Mesenteric fat pad (tissue), 1 donor: ENCODE results near the gene DPEP3. TPM values are rescaled to one million over a fixed set of nuclear protein-coding genes. Genes with fewer than 3 reads are reported as not detected.

Experiments used
- DNase-seq: peaks from one replicate; pipeline ENCODE4 v3.0.0-alpha.2; 2020; ENCODE audit warnings: low spot score
- total RNA-seq: library from RNA; stranded (reverse); fragmentation: NEBNext Ultra II Directional; extraction: Animal tissue kit (Norgen Biotek cat#: 25700); gene quantifications from one replicate; pipeline ENCODE4 v1.2.1, GENCODE V29; 2021
- donor health status: DM: yes; HTN: yes; CAD: no.

The DPEP3 gene
- total RNA-seq, 1 donor from 2014 or later, result 0.16 TPM

DNA sequence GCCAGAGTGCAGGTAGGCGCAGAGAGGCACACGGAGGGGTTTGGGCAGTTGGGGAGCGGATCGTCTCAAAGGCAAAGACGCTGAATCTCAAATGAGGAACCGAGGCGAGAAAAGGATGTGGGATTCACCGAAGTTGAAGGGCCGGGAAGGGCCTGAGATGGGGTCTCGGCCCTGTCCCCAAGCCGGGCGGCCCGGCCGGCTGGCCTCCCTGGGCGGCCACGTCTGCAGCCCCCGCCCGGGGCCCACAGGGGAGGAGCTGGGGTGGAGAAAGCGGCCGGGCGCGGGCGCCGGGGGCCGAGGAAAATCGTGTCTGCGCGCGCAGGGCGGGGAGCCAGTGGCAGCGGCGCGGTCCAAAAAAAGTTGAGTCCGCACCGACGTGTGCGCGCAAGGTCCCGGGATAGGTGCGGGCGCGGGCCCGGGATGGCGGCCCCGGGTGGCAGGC lies 12.3 kb downstream of the DPEP3 start:
- no peak for DNase-seq

DNA sequence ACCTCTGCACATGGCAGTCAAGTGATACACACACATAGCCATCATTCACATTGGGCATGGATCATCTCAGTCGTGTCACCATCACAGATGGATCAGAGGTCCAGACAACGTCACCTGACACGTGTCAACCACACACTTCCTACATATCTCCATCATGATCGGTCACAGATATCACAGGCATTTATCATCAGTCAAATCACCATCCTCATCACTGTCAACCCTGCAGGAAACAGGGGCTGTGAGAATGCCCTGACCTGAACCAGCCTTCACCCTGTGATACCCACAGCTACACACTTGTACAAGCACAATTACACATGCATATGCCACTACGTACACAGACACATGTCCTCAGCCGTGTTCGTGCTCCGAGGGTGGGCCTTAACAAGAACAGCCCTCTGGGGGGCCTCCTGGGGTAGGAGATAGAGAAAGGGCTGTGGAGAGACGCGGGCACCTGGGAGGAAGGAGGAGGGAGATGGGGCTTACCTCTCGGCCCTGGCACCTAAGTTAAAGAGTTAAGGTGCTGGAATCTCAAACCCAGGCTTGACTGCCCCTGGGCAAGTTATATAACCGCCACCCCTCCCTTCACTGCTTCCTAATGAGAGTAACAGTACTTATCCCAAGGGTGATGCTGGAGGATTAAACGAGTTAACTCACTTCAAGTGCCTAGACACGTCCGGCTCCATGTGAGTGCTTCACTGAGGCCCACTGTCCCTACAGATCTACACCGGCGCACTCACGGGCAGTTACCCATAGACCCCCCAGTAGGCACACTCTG lies 12.9 kb downstream of the DPEP3 start:
- DNase-seq, result no peak

DNA sequence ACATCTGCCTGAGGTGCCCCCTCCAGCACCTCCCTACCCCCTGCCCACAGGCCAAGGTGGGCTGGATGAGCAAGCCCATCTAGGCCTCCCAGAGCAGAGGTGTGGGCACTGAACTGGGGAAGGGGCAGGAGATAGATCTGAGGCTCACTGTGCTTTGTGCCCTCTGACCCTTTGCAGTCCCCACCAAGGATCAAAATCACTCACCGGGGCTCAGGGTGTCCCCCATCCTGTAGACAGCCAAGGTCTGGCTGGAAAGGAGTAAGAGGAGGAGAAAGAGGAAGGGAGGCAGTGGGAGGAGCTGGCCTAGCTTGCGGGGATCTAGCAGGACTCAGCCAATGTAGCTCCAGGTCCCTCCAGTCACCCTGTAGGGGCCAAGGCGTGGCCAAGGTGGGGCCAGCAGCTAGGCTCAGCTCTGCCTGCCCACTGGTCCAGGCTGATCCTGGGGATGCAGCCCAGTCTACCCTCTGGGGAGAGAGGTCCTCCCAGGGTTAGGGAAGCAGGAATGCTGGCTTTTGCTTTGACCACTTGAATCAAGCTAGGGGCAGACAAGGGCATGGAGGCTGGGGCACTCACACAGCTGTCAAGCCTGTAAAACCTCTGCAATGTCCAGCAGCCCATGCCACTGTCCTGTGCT lies 13.6 kb downstream of the DPEP3 start:
- DNase-seq, result no peak

DNA sequence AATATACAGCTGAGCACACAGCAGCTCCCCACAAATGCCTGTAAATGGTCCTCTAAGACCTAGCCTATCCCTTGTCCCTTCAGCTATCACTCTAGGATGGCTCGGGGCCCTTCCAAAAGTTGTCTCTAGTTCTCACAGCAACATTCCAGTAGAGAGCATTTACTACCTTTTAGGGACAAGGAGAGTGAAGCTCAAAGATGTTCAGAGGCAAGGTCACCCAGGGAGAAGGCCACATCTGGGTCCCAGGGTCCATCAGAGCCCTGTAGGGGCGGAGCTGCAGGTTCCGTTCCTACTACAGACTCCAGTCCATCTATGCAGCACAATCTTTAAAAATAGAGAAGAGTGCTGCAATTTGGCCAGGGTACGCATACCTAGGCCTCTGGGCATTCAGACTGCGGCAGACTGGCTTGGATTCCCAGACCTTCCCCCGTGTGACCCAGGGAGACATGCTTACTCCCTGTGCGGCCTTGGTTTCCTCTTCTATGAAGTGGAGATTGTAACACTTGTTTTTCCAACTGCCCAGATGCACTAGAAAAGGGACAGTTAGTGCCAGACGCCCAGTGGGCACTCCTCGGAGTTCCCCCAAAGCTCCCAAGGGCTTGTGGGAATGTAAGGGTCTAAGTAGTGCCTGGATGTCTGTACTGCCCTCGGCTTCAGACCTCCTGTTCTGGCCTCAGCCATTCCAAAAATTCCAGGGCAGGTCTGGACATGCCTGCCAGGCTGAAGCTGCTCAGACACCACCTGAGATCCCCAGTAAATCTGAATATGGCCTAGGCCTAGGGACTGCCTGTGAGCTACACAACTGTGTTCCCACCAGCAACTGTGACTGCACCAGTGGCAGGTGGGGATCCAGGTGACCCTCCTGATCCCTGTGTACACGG lies 14.4 kb downstream of the DPEP3 start:
- no peak for DNase-seq

DNA sequence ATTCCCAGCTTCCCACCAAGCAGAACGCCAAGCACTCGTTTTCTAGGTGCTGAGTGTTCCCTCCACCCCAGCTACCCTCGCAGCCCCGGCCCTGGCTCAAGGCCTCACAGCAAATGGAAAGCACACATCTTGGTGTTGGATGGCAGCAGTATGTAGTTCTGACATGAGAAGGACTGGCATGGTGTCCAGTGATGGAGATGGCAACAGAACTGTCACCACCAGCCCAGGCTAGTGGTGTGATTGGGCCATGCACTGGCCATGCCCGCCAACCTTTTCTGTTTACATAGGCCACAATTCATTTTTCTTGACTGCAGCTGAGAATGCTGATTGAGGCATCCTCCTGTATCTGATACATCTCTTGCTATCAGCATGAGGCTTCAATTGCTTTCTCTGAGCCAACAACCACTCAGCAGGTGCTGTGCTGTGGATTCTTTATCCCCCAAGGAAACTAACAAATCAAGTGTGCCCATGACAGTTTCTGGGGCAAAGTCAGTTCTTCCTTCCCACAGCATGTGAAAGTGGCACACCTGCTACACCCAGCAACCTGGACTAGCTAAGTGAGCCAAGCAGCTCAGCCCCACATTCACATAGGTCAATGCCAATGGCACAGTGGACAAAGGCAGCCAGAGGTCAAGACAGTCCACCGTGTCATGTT lies 15.7 kb downstream of the DPEP3 start:
- no peak for DNase-seq

DNA sequence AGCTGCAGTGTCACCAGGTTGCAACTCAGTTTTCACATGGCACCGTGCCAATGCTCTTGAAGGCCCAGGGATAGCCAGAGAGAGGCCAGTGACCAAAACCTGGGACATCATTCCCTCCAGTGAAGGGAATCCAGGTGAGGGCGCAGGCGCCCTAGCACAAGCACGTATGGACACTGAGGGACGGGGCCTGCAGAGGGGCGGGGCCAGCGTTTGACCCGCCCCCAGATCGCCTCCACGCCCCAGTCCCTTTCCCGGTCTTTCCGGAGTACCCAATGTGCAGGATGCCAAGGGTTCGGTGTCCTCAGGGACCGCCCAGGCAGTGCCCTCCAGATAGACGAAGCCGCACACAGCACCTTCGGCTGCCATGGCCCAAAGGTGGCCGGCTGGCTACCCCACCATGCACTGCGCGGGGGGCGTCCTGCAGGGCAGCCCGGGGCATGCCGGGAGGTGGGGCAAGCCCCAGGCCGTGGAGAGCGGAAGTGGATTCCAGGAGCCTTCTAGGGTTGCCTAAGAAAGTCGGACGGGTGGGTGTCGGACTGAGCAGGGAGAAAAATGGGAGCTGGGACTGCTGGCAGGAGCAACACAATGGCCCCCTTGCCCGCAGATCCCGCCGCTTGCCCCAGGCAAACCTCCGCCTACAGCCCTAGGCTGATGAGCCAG lies 16.5 kb downstream of the DPEP3 start:
- no peak for DNase-seq

DNA sequence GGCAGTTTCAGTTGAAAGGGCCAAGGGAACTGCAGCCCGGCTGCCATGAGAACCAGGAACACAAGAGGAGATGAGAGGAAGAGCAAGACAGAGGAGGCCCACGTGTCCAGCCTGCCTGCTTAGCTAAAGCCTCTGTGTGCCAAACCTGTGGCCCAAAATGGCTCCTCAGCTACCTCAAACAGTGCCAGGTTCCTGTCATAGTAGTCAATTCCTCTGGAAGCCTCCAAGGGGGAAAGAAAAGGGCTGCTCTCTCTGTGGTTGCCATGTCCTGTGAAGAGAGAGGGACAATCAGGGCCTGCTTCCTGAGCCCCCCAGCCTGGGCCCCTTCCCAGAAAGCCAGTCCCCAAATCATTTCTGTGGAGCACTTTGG lies 17.0 kb downstream of the DPEP3 start:
- no peak for DNase-seq

DNA sequence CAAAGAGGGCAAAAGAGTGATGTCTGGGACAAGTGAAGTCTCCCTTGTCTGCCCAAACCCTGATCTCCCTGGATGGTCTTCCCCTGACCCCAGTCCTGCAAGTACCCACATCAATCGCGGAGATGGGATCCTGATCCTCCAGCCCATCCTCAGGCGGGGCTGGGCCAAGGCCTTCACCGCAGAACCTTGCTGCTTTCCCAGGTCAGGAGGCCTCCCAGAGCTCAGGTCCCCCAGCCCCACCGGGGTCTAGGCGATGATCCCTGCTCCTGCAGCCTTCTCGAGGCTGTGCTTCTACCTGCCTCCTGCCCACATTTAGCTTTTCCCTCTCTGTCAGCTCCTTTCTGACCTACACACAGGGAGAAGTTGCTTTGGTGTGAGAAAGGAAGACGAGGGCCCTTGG lies 18.2 kb downstream of the DPEP3 start:
- DNase-seq, result no peak

DNA sequence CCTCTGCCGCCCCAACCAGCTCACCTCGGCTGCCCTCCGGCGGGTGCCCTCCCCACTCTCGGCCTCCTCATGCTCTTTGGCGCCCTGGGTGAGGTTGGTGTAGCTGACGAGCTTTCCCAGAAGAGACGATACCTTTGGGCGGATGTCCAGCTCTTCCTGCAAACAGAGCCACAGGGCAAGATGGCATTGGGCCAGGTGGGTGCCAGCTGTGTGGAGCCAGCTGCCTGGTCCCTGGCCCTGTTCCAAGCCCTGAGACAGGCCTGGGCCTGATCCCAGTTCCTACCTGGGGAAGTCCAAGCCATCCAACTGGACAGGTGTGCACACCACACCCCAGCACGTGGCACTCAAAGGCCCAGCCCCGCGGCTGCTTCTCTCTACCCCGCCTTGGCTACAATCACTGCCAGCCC lies 18.7 kb downstream of the DPEP3 start:
- DNase-seq, result no peak

DNA sequence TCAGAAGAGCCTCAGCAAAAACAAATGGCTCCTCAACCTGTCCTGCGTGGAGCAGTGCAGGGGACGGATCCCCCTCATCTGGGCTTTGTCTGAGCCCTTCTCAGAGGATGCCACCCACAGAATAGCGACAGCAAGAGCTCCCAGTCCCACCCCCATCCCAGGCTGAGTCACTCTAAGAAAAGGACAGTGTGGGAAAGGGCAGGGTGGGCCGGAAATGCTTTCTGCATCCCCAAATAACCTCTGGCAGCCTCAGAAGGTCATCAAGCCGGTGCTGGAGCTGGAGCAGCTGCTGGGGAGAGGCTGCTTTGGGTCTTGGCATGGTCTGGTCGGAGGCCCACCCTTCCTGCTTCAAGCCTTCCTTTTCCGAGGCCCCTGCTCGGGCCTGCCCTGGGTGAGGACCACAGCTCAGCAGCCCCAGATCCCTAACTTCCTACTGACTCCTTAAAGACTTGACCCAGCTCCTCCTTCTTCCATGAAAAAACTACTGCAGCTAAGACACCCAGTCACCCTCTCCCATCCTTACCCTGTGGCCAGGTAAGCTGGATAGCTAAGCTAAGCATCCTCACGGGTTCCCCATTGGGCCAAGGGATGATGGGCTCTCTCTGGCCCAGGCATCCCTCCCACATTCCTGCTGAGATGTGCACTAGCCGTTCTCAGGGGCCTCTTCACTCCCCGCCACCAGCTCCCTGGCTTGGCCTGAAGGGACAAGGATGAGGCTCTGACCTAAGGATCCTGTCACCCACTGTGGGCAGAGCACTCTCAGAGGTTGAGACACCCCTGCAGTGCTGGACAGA lies 20.6 kb downstream of the DPEP3 start:
- no peak for DNase-seq

DNA sequence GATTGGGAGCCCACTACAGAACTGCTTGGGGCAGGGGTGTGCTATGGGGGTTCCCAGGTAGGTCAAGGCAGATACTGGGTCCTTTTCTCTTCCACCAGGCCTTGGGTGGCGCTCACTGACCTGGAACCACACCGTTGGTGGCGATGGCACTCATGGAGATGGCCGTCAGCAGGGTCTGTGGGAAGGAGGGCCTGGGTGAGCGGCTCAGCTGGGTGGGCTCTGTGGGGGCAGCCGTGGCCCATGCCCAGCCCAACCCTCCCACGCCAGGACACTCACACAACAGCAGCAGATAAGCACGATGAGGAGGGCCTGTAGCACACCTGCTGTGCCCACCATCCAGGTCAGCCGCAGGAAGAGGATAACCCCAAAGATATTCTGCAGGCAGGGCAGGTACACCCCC lies 22.7 kb downstream of the DPEP3 start:
- DNase-seq, result no peak

DNA sequence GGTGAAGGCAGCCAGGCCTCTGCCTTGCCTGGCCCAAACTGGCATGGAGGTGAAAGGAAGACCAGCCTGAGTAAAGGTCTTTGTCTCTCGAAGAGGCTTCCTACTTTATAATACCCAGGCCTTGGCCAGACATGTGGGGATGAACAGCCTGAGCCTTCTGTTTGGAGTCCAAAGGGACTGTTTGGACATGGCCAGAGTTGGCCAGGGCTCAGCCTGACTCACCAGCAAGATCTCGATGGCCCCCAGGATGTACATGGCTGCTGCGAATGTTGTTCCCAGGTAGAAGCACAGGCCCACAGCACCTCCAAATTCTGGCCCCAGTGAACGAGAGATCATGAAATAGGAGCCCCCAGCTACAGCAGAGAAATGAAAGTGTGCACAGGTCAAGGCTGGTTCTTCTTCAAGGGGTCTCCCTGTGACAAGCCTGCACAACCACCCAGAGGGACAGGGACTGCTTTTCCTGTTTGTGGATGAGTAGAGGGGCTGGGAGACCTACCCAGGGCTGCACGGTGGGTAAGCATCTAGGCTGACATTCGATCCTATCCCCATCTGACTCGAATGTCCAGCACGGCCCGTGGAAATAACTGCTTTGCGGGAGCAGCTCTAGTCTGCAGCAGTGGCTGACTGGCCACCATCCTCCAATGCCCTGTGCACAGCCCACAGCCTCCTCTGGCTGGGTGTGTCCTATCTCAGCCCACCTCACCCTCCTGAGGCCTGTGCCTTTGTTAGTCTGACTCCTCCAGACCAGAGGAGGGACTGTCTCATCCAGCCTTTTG lies 25.7 kb downstream of the DPEP3 start:
- no peak for DNase-seq

DNA sequence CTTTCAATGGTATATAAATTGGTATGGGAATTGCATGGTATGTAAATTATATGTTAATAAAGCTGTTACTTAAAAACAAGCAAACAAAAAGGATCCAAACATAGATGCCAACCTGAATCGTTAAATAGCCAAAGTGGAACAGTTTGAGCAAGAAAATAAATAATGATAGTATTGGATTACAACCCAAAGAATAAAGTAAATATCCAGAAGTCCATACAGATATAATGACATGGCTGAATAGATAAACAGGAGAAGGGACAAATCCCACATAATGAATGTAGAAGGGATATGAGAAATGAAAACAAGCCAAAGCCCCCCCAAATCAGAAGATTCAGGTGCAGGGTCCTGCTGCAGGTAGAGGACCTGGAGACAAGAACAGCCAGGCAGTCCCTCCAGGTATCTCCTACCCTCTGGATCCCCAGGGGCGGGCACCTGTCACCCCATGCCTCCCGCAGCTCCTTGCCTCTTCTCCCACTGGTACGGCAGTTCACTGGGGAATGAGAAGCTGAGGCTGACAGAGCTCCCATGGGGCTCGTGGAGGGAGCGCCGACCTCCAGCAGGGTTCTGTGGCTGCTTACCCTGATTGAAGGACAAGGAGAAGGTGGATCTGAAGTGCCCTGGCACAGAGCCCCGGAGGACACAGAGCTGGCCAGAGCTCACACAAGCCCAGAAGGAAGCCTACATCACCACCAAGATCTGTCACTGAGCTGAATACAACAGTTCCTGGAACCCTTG lies 26.5 kb downstream of the DPEP3 start:
- DNase-seq, result no peak

DNA sequence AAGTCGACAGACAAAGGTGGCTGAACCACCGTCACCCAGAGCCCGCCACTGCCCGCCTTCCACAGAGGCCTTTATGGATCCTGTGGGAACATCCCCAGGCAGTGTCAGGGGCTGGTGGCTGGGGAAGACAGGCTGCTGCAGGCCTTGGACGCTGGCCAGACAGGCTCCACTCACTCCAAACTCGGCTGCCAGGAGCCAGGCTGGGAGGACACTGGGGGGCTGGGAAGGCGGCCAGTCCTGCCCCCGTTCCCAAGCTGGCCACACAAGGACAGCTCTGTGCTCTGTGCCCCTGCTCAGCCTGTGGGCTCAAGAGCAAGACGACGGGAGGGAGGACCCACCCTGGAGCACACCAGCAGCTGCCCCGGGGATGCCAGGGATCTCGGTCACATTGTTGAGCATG lies 28.8 kb downstream of the DPEP3 start:
- DNase-seq, result no peak

DNA sequence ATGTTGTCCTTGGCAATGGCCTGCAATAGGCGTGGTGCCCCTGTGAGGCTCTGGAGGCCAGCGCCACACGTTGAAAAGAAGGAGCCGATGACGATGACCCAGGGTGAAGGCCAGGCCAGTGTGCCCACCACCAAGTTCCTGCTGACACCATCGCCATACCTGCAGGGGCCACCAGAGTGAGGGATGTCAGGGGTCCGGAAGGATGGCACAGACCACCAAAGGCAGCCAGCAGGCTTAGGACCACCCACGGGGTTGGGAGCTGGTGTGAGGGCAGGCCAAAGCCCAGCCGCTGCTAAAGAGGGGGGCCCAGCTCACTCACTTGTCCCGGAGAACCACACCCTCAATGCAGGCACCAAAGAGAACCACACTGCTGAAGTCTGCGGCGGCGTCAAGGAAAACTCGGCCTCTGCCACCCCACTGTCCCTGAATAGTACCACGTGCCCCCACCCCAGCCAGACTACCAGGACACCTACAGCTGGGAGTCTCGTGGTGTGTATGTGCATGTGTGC lies 29.9 kb downstream of the DPEP3 start:
- no peak for DNase-seq

DNA sequence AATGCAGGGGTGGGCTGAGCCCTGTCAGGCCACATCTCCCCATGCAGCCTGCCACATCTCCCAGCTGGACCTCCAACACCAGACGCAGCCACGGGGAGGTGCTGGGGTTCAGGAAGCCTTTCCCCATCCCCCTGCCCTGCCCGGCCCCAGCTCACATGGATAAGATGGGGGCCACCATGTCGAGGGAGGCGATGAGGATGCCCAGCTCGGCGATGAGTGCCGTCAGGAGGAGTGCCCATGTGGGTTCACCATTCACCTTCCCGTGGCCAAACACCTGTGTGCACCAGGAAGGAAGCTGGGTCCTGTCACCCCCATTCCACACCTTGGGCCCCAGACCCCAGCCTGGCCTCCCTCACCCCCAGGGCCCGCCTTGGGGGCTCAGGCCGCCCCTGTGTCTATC lies 30.7 kb downstream of the DPEP3 start:
- no peak for DNase-seq

DNA sequence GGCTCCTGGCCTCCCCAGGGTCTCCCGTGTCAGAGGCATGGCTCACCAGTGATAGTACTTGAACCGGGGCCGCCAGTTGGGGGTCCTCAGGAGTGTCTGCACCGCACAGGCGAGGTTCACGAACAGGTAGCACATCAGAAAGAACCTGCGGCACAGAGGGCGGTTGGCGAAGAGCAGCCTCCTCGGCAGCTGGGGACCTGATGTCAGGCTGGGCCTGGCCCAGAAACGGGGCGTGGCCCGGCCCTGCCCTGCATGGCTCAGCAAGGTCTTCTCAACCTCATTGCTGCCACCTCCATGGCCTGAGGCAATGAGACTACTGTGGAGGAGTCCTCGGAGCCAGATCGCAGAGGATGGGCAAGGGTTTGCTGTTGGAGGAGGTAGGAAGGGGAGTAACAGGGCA lies 32.3 kb downstream of the DPEP3 start:
- no peak for DNase-seq

DNA sequence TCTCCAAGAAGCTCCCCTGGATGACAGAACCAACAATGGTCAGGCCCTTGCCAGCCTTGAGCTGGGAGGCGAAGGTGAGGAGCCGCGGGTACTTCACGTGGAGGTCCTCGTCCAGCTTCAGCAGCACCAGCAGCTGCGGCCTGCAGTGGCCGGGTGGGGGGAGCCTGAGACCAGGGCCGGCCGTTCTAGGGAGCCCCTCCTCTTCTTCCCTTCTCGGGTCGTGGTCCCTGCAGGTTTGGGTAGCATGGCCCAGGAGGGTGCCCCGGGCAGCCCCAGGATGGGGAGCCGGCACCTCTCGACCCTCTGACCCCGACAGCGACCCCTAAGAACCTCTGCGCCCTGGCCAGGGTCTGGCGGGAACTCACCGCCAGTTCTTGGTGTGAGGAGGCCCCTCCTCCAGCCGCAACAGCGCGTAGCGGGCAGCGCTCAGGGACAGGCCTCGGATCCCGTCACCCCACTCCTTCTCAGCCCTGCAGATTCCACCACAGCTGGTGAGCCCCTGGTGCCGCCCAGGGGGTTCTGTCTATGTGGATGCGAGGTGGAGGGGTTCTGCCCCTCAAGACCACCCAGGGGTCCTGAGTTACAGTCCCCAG lies 33.2 kb downstream of the DPEP3 start:
- DNase-seq, result no peak
